Stimulated activated CD8-positive, alpha-beta memory T cell treated with anti-CD3 and anti-CD28 coated beads, Interleukin-2, amount 100 ng/mL, for 1 hour (primary cell): ENCODE measurements around the gene ANKRD65.
"Not testable (repeated sequence)": the region's sequence is repeated elsewhere in the genome, so short reads cannot be mapped to it uniquely, and the experiment has no call there.

ENCODE experiments used
- DNase-seq, 2 donors: peaks; one replicate each; pipeline ENCODE4 v3.0.0-alpha.2; 2020; ENCODE audit warnings: low read depth in 2 of 2

Gene ANKRD65

DNA sequence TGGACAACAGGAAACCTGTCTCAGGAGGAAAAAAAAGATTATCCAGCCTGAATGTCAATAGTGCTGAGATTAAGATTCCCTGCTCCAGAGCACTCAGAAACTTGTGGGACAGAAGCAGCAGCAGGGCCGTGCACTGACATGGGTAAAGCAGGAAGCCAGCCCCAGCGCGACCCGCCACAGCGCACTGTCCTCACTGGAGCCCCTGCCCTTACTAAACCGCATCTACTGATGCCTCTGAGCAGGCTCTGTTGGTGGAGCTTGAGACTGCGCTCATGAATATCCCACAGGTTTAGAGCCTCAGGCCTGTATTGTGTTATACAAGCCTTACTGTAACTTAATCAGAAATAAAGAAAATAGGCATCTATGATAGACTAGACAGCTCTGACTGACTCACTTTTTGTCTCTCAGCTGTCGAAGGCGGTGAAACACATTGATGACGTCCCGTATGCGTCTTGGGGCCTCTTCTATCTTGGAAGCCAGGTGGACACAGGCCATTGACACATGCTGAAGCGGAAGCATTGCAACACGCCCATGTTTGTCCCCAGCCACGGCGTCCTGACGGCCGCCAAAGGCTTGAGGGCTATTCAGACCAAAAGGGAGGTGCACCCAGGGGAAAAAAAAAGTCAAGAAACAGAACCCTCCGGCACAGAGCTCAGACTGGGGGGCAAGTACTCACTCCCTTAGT, 23.1 kb downstream of the ANKRD65 start:
- DNase-seq, result no peak

DNA sequence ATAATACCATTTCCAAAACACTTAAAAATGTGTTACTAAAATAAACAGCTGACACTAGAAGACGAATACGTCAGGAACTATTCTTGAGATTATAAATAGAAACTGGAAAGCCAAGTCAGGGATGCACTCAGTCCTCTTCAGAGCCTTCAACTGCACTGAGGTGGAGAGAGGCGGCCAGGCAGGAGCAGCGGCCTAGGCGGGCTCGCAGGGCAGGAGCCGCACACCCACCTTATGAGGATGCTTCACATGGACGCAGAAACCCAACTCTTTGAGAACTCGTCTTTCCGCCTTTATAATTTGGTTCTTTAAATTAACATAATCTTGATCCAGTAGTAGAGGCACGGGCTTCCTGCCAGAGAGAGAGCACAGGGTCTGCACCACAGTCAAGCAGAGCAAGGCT, 25.9 kb downstream of the ANKRD65 start:
- DNase-seq, result no peak

DNA sequence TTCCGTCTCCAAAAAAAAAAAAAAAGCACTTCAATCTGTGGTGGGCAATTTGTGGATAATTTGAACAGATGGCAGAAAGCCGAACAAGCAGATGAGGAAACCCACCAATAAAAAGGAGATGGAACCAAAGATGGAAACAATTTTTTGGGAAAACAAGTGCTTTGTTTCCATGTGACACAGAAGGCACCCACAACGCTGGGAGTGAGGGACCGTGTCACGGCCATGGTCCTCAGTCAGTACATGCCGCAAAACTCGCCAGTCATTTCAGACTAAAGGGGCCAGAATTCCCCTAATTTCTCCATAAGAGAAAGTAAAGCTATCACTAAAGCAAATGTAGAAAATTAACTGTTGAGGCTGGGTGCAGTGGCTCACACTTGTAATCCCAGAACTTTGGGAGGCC, 27.0 kb downstream of the ANKRD65 start:
- DNase-seq, result no peak

DNA sequence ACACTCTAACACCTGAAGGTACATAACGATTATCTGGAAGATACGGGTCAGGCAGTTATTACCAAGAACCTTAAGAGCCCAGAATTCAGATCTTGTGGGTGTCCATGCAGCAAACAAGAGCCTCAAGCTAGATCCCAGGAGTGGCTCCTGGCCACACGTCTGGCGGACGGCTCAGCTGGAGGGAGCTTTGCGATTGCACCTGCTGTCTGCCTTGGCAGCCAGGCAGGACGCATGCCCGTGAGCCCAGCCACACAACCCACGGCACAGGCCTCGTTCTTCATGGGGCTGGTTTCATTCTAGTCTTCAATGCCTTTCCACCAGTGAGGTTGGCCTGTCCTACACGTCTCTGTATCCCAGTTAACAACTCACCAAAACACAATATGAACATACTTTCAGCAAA, 27.6 kb downstream of the ANKRD65 start:
- DNase-seq, result no peak

DNA sequence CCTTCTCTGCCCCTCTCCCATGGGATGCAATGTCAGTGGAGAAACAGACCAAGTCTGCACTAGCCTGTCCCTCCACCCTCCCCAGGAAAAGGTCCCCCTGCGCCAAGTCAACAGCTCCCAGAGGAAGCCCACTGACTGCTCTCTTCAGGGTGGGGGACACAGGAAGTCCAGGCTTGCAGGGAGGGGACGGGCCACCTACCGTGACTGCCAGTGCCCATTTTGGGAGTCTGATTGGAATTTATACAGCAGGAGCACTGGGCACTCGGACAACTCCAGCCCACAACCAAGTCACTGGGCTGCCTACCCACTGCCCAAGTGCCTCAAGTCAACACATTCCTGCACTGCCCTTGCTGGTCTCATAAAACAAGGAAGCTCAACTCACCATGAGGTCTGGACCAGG, 28.1 kb downstream of the ANKRD65 start:
- DNase-seq, result no peak

DNA sequence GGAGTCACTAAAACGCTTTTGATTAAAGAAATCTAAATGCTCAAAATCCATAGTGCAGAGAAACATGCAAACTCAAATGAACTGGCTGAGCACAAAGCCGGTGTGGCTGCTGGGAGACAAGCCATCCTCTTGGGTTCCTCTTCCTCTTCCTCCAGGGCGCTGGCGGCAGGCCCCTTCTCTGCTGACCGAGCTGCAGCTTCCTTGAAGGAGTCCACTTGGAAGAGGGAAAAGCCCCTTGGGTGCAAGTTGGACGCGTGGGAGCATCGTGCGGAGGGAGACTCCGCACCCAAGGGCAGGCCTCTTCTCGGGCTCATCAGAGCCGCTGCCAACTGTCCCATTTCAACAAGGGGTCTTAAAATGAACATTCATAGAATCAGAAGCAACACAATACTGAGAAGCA, 29.9 kb downstream of the ANKRD65 start:
- no peak for DNase-seq

DNA sequence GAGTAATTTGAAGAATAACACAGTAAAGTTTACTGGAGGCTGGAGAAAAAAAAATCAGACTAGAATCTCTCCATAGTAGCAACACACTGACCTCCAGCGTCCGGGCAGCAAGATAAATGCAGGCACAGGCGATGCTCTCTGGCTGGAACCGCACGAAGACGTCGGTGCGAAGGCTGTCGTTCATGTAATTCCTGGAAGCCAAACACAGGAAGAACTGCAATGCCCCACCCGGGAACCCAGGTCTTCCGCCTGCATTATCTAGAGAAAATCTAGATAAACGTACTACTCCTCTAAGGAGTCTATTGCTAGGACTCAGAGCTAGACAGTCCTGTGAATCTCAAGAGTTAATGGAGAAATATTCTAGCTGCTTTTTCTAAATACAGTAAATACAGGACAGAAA, 30.4 kb downstream of the ANKRD65 start:
- DNase-seq, result no peak

DNA sequence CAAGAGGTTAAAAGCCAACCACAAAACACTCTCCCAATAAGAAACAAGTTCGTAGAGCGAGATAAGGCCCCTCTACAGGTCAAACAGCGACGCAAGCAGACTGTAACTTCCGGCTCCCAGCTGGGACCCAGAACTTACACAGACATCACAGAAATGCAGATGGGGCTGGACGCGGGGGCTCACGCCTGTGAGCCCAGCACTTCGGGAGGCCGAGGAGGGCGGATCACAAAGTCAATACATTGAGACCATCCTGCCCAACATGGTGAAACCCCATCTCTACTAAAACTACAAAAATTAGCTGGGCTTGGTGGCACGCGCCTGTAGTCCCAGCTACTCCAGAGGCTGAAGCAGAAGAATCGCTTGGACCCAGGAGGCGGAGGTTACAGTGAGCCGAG, 33.0 kb downstream of the ANKRD65 start:
- no peak for DNase-seq

DNA sequence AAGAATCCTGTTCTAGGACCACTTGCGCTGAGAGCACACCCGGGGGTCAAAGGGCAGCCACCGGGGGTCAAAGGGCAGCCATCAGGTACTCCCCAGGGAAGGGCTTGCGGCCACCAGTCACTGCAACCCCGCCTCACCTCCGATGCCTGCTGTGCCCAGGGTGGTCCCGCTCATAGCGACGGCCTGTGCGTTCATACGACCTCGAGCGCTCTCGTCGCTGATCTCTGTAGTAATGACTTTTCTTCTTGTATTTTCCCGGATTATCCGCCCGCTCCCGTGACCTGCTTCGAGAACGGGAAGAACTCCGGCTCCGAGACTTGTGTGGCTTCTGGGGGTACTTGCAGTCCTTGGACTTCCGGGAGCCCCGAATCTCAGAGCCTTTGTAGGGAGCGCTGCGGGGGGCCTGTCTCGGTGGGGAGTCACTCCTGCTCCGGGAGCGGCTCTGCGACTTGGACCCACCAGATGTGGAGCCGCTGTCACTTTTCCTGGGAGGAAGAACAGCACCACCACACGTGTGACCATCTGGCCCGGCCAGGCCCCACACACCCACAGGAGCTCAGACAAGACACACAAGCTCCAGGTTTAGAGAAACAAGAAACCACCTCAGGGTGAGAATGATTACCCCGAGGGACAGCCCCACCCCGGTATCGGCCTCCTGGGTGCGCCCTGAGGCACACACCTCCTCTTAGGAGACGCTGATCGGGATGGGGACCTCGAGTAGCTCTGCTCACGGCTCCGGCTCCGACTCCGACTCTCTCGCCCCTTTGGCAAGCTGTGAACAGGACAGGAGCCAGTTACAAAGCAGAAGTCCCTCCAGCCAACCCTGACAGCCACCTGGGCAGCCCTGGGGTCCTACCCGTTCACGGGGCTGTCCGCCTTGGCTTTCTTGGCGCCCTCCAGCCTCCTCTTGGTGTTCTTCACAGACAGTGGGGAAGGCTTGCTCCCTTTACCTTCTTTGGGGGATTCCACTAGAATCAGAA, 33.7 kb downstream of the ANKRD65 start:
- DNase-seq, result no peak

DNA sequence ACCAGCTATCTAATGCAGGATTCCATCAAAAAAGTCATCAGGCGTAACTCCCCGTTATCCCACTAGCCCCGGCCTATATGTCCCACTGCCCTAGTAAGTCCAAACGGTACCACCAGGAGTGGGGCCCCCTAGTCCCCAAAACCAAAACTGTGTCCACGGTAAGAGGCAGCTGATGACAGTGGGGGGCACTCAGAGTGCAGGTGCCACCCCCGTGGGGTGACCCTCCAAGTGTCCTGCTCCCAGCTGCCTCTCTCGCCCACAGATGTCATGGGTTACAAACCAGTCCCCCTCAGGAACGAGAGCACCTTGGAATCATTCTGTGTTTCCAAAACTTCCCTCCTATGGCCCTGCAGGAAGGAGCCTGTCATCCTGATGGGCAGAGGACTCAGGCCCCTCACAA, 35.1 kb downstream of the ANKRD65 start:
- DNase-seq, result no peak

DNA sequence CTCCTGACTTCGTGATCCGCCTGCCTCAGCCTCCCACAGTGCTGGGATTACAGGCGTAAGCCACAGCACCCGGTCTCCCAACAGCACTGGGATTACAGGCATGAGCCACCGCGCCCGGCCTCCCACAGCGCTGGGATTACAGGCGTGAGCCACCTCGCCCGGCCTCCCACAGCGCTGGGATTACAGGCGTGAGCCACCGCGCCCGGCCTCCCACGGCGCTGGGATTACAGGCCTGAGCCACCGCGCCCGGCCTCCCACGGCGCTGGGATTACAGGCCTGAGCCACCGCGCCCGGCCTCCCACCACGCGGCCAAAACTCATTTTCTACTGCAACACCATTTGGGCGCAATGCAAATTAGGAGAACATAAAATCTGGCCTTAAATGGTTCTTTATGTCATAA, 35.7 kb downstream of the ANKRD65 start:
- not testable (repeated sequence) for DNase-seq

DNA sequence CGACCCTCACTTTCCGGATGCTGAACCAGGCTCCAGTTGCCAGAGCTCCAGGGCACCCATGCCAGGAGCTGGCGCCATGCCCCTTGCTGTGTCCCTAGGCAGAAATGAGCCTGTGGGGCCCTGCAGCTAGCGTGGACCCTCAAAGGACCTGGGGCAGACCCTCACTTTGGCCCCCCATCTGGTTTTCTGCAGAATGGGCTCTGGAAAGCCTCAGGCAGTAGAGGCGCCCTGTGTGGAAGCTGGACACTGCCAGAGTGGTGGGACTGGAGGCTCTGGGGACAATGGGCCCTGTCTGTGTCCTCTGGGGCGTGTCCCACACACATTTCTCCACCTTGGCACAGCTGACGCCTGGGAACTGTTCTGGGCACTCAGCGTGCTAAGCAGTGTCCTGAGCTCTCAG, 39.8 kb downstream of the ANKRD65 start:
- no peak for DNase-seq

DNA sequence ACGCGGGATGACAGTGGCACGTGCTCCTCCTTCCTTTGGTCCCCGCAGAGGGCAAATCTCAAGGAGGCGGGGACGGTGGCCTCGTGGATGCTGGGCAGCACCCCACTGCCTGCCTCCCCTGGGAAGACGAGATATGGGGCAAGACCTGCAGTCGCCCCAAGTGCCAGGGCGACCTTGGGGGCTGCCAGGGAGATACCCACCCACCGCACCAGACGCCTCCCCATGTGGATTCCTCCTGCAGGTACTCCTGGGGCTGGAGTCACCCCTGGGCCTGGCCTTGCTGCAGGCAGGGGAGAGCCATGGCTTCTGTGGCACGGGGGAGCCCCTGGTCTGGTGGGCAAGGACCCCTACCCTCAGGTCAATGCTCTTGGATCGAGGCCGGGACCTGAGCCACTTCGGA, 40.2 kb downstream of the ANKRD65 start:
- DNase-seq, result no peak

DNA sequence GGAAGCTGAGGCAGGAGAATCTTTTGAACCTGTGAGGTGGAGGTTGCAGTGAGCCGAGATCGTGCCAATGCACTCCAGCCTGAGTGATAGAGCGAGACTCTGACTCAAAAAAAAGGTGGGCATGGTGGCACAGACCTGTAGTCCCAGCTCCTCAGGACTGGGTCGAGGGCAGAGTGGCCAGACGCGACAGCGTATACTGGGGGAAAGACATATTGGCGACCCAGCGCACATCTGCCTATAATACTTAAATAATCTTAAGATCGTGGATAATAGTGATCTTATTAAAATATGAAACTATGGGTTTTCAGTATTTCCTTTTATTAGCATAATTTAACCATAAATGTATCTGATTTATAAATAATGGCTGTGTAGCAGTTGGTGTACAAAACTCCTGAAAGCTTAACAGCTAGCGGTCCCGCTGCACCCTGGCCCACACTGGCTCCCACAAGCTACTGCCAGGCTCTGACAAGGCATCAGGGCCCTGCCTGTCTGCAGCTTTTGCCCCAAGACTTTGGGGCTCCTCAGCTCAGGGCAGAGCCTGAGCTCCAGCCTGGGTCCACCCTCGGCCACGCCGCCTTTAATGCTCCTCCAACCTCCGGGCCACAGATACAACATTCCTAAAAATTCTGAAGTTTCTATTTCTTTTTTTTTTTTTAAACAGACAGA, 43.4 kb downstream of the ANKRD65 start:
- DNase-seq, result no peak

DNA sequence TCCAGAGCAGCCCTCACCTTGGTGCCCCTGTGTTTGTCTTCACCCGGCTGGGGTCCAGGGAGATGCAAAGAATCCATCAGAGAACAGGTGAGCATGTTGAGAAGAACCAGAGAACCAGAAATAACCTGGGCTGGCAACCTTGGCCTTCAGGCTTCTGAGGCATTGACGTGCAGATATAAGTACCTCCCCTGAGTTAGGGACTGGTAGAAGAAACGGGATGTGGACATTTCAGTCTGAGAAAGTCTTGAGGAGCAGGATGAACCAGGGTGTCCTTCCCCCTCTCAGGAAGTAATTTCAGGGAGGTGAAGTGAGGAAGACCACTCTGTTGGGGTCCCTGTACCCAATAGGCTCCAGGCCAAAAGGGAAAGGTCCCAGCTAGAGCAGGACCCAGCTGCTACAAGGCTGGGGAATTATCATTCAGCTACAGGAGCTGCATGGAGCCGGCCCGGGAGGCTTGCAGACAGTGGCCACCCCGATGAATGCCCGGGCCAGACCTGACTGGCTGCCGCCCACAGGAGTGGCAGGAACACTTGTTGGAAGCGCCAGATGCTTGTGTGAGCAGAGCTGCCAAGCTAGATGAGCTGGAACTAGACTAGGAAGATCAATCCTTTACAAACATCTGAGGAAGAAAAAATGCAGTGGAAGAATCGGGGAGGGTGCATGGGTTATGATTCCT, 44.4 kb downstream of the ANKRD65 start:
- DNase-seq, result no peak

DNA sequence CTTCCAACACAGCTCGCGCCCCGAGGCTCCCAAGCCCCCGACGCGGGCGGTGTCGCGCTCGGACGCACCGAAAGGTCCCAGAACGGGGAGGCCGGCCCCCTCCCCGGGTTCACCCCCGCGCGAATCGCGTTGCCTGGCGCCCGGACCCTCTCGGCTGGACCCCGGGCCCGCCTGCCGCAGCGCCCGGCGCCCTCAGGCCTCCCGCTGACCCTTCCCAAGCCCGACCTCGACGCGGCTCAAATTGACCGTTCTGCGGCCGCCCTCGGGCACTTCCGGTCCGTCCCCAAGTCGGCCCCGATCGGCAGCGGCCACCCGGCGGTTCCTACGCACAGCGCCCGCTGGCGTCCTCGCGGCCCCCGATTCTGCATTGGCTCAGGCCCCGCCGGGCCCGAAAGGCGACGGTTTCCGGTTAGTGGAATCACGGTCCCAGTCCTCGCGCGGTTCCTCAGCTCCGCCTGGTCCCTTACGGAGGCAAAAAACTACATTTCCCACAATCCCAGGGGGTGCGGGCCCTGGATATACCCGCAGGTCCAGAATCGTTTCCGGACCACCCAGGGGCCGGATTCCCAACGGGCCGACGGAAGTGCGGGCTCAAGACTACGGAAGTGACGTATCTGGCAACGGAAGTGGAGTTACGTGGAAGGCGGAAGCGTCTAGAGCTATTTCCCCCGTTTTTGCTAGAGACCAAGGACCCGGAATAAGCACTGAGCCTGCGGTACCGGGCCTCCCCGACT, 46.0 kb downstream of the ANKRD65 start, which contains the start of gene AURKAIP1:
Gene AURKAIP1, minus strand, starts transcription at position 279 of the 734 bp plus-strand sequence. CDS start 451 bp downstream, outside the sequence.
- DNase-seq, result peak; percentile 89 to 90

DNA sequence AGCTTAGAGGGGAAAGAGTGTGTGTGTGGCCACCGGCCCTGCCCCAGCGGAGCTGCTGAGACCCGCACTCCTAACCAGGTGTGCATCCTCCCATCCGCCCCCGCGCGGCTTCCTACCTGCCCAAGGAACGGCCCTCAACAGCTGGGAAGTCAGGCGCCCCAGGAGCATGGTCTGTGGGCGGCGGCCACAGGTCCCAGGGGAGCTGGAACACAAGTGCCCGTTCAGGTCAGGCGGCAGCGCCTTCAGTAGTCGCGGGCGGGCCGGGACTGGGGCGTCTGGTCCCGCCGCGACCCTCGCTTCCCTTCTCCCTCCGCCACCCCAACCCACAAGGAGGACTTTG, 46.5 kb downstream of the ANKRD65 start:
- DNase-seq, result no peak

DNA sequence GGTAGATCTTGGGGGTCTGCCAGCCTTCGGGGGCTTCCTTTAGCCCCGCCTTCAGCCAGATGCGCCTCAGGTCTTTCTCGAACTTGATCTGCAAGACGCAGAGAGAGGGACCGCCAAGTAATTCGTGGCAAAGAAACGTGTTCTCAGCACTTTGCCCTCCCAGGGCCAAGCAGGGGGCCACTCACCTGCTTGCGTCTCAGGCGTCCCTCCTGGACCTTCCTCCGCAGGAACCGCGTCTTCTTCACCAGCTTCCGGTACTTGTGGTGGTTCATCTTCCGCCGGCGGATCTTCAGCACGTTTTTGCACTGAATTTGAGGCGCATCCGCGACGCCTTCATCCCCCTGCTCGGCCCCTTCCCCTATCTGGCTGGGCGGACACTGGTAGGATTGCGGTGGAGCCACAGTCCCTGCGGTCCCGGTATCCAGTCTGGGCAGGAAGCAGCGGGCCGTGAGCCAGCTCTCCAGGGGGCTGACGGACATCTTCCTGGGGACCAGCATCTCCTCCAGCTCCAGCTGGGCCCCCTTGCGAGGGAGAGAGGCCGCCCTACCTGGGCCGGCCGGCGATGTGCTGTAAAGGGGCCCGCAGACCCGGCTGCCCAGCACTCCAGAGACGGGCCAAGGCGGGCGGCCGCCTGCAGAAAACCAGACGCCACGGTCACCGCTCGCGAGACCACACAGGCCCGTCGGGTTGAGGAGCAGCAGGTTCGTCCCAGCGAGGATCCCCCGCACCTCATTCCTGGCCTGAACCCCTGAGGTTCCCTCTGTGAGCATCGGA, 47.1 kb downstream of the ANKRD65 start:
- DNase-seq, result no peak

DNA sequence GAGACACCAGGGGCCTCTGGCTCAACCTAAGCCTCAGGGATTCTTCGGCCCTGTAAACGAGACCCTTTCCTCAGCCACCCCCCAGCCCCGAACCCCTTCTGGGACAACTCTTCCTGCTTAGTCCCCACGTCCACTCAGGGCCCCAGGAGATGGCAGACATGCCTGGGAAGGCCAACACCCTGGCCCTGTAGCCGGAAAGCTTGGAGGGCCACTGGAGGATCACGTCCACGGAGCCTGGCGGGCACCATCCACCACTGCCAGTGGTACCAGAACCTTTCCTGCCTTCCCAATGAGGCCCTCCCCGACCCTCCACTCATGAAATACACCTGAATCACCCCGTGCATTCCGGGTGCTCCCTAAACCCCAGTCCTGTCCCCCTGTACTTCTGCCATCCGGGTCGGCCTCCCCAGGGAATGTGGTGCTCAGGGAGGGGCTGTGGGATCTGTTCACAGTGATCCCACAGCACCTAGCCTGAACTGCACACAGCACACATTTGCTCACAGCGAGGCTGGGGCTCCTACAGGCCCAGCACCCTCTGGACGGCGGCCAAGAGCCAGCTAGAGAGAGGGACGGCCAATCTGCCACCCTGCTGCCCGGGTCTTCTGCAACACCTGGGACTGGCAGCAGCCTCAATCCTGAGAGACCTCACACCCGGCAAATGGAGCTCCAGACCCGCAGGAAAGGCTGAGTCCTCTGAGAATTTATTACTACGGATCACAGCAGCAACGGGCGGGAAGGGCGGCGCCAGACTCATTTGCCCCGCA, 47.8 kb downstream of the ANKRD65 start:
- no peak for DNase-seq
